Kidney (tissue), 14 donors: ENCODE data around the gene TXN. TPM values are rescaled to one million over a fixed set of nuclear protein-coding genes. Genes with fewer than 3 reads are reported as not detected.

ENCODE experiments used
- DNase-seq, 5 donors: peaks; one replicate each; pipeline ENCODE4 v3.0.0-alpha.2; 2013 to 2020
- FAIRE-seq: peaks from 2 replicates; lab custom pipeline; 2012; peaks lifted over from hg19 to GRCh38; lab: Jason Lieb, UNC
- H3K27ac ChIP-seq, 2 donors: one replicate each; pipeline ENCODE4 v1.7.0; 2013; ENCODE audit warnings: low read depth in 2 of 2, low read length in 2 of 2, inconsistent platforms in 1 of 2
- H3K27me3 ChIP-seq: one replicate; pipeline ENCODE4 v1.7.1; 2013; ENCODE audit warnings: low read length, inconsistent platforms; ENCODE audit not compliant: control insufficient read depth, insufficient read depth
- H3K36me3 ChIP-seq, 3 donors: one replicate each; pipeline versions ENCODE4 v1.7.0 to v1.7.1; 2013; ENCODE audit warnings: low read length in 3 of 3, control low read depth in 1 of 3, inconsistent platforms in 1 of 3; ENCODE audit not compliant: insufficient read depth in 3 of 3, control insufficient read depth in 2 of 3
- H3K4me1 ChIP-seq, 3 donors: one replicate each; pipeline versions ENCODE4 v1.7.0 to v1.7.1; 2013; ENCODE audit warnings: low read length in 3 of 3, inconsistent platforms in 1 of 3, low read depth in 1 of 3; ENCODE audit not compliant: control insufficient read depth in 2 of 3, insufficient read depth in 2 of 3
- H3K4me3 ChIP-seq, 3 donors: one replicate each; pipeline versions ENCODE4 v1.7.0 to v1.8.1; 2013; ENCODE audit warnings: low read length in 3 of 3, control low read depth in 1 of 3, inconsistent platforms in 1 of 3
- H3K9ac ChIP-seq, 3 donors: one replicate each; pipeline versions ENCODE4 v1.7.0 to v1.7.1; 2013; ENCODE audit warnings: low read length in 3 of 3, control low read depth in 1 of 3, inconsistent platforms in 1 of 3
- H3K9me3 ChIP-seq, 3 donors: one replicate each; pipeline versions ENCODE4 v1.7.0 to v1.7.1; 2013; ENCODE audit warnings: low read length in 3 of 3, control low read depth in 1 of 3, inconsistent platforms in 1 of 3; ENCODE audit not compliant: control insufficient read depth in 2 of 3, insufficient read depth in 1 of 3
- CTCF ChIP-seq: IDR thresholded peaks from 3 replicates; pipeline ENCODE4 v1.5.1; 2012; ENCODE audit warnings: mild to moderate bottlenecking, moderate library complexity, borderline replicate concordance; ENCODE audit not compliant: insufficient read depth; ENCODE audit errors: extremely low read depth
- intact Hi-C: fragments of 100-400 bp; cut with DNase I; formaldehyde crosslinking; loops from one replicate; pipeline ENCODE4 v1.11.1; 2022
- polyA plus RNA-seq: library from polyadenylated mRNA; stranded (reverse); fragments of 350-450 nt; fragmentation: Illumina TruSeq; extraction: RNeasy Lipid Tissue Mini Kit (QIAGEN cat#74804); gene quantifications from one replicate; pipeline ENCODE4 v1.2.3, GENCODE V29; 2014; ENCODE audit warnings: low read depth, low replicate concordance; ENCODE audit not compliant: insufficient read depth
- total RNA-seq: library from RNA; stranded (reverse); fragmentation: NEBNext Ultra II Directional; extraction: Animal tissue kit (Norgen Biotek cat#: 25700); gene quantifications from one replicate; pipeline ENCODE4 v1.2.1, GENCODE V29; 2021
- donor health status: control.
- donor health status: control.
- donor health status: control.
- donor health status: control.
- donor health status: control.
- donor health status: DM: yes; HTN: yes; CAD: no.
- donor health status: Normal renal cell carcinoma (clear cell type).

The TXN gene
- total and polyA plus RNA-seq, 2 donors from 2014 or later: 145 to 541 TPM

GRCh38 chr9:110276781-110277180 is 20.5 kb upstream of the TXN start:
- H3K27me3 ChIP-seq: no peaks in the 10 kb centered on the region
- FAIRE-seq (no peak), DNase-seq (no peak)
- H3K36me3 ChIP-seq: no peaks in the 10 kb centered on the region
- TF ChIP-seq CTCF: no peak
- intact Hi-C loops: no loop called here
- no peak overlapping the region for H3K9ac ChIP-seq
- peaks cover 0 to 6% (median 6%) of the 10 kb centered on the region in 3 donors for H3K4me1 ChIP-seq
- H3K4me3 ChIP-seq: no peak overlapping the region
- H3K27ac ChIP-seq: no peak overlapping the region
- H3K9me3 ChIP-seq: no peaks in the 10 kb centered on the region

- Histone ChIP-seq H3K9me3 (no peaks in the 10 kb centered on the region), H3K4me1 (no peaks in the 10 kb centered on the region), H3K27ac (no peak overlapping the region), H3K9ac (no peak overlapping the region), H3K27me3 (no peaks in the 10 kb centered on the region), H3K4me3 (no peak overlapping the region), H3K36me3 (no peaks in the 10 kb centered on the region)
- intact Hi-C loops: no loop called here
- no peak for TF ChIP-seq CTCF
- no peak for FAIRE-seq
- DNase-seq: no peak
Measured at GRCh38 chr9:110270211-110270995, 14.1 kb upstream of the TXN start.

GRCh38 chr9:110266795-110267194 is 10.5 kb upstream of the TXN start:
- Histone ChIP-seq H3K27ac (no peak overlapping the region), H3K9ac (no peak overlapping the region), H3K36me3 (no peaks in the 10 kb centered on the region), H3K27me3 (no peaks in the 10 kb centered on the region), H3K4me3 (no peak overlapping the region), H3K9me3 (no peaks in the 10 kb centered on the region), H3K4me1 (no peaks in the 10 kb centered on the region)
- DNase-seq (no peak), FAIRE-seq (no peak)
- intact Hi-C loops: no loop called here
- no peak for TF ChIP-seq CTCF
